Measurements from ENCODE around the gene PCDHA1.

The PCDHA1 gene

DNA sequence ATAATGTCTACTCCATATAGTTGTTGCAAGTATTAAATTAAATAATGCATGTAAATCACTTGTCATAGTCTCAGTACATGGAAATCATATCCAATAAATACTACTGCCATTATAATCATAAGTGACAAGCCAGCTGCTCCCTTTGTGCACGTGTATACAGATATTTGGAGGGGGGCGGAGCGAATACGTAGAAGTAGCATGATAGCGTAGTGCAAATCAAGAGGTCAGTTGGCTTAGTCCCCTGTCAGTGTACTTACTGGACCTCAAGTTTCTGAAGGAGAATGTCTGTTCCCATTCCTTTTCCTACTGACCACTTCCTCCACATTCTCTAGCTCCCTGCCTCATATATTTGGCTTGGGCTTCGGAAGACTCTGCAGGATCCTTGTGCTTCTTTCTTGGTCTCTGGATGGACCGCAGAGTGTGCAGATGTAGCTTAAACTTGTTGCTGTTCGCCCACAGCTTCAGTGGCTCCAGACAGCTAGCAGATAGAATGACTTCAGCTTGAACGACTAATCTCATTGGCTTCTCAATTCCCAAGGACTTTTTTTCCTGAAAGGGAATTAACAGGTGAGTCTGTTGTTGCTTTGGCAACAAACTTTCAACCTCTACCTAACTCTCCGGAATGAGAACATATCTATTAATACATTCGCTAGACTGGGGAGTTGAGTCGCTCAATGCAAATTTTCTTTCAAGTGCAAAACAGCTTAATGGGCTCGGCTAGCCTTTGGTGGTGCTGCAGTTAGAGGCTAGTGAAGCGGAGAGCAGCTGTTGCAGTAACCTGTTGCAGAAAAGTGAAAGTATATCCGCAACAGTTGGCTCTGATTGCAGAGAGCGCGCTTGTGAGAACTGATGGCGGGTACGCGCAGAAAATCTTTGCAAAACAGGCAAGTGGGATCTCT, 264.9 kb downstream of the PCDHA1 start, which contains the start of gene PCDHB1:
TSS of gene PCDHB1 (plus strand) at position 753 of the 899 bp plus-strand sequence. CDS start at position 850, 97 bp downstream.
- no peak for TF ChIP-seq CREB1 (IDR thresholded peaks at IDR 0.05; ENCODE audit: low read depth)
- TF ChIP-seq, protein P1, sequence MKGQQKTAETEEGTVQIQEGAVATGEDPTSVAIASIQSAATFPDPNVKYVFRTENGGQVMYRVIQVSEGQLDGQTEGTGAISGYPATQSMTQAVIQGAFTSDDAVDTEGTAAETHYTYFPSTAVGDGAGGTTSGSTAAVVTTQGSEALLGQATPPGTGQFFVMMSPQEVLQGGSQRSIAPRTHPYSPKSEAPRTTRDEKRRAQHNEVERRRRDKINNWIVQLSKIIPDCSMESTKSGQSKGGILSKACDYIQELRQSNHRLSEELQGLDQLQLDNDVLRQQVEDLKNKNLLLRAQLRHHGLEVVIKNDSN (IDR thresholded peaks at IDR 0.05) = no peak
- TF ChIP-seq EGR1 (IDR thresholded peaks at IDR 0.05) = no peak
- TF ChIP-seq TEAD4 (IDR thresholded peaks at IDR 0.05) = no peak
- no peak for TF ChIP-seq ZBTB7A (IDR thresholded peaks at IDR 0.05; ENCODE audit: low read depth)
- TF ChIP-seq YY1 (IDR thresholded peaks at IDR 0.05; ENCODE audit: low read depth) = no peak
- no peak for TF ChIP-seq RAD21 (IDR thresholded peaks at IDR 0.05; ENCODE audit: low read depth)
- TF ChIP-seq CEBPB (IDR thresholded peaks at IDR 0.05) = no peak
- TF ChIP-seq TAF1 (IDR thresholded peaks at IDR 0.05; ENCODE audit: low read depth) = no peak
- TF ChIP-seq TCF12 (IDR thresholded peaks at IDR 0.05; ENCODE audit: low read depth) = no peak
- no peak for TF ChIP-seq EP300 (IDR thresholded peaks at IDR 0.05; ENCODE audit: borderline replicate concordance)
- TF ChIP-seq, protein P2, sequence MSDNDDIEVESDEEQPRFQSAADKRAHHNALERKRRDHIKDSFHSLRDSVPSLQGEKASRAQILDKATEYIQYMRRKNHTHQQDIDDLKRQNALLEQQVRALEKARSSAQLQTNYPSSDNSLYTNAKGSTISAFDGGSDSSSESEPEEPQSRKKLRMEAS (IDR thresholded peaks at IDR 0.05) = no peak
- TF ChIP-seq FOXM1 (IDR thresholded peaks at IDR 0.05; ENCODE audit: borderline replicate concordance, low read depth) = no peak
- TF ChIP-seq, protein P3, sequence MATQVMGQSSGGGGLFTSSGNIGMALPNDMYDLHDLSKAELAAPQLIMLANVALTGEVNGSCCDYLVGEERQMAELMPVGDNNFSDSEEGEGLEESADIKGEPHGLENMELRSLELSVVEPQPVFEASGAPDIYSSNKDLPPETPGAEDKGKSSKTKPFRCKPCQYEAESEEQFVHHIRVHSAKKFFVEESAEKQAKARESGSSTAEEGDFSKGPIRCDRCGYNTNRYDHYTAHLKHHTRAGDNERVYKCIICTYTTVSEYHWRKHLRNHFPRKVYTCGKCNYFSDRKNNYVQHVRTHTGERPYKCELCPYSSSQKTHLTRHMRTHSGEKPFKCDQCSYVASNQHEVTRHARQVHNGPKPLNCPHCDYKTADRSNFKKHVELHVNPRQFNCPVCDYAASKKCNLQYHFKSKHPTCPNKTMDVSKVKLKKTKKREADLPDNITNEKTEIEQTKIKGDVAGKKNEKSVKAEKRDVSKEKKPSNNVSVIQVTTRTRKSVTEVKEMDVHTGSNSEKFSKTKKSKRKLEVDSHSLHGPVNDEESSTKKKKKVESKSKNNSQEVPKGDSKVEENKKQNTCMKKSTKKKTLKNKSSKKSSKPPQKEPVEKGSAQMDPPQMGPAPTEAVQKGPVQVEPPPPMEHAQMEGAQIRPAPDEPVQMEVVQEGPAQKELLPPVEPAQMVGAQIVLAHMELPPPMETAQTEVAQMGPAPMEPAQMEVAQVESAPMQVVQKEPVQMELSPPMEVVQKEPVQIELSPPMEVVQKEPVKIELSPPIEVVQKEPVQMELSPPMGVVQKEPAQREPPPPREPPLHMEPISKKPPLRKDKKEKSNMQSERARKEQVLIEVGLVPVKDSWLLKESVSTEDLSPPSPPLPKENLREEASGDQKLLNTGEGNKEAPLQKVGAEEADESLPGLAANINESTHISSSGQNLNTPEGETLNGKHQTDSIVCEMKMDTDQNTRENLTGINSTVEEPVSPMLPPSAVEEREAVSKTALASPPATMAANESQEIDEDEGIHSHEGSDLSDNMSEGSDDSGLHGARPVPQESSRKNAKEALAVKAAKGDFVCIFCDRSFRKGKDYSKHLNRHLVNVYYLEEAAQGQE (IDR thresholded peaks at IDR 0.05; ENCODE audit: low read depth) = no peak
- TF ChIP-seq NFIC (IDR thresholded peaks at IDR 0.05) = no peak

DNA sequence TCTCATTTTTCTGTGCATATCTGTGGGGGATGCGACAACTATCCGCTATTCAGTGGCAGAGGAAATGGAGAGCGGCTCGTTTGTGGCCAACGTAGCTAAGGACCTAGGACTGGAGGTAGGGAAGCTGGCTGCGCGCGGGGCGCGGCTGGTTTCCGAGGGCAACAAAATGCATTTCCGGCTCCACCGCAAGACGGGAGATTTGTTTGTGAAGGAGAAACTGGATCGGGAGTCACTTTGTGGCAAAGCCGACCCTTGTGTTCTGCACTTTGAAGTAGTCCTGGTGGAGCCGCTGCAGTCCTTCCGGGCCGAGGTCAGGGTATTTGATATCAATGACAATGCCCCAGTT, 265.6 kb downstream of the PCDHA1 start:
- TF ChIP-seq, protein P1 (IDR thresholded peaks at IDR 0.05) = no peak
- TF ChIP-seq TCF12 (IDR thresholded peaks at IDR 0.05; ENCODE audit: low read depth) (no peak), FOXM1 (IDR thresholded peaks at IDR 0.05; ENCODE audit: borderline replicate concordance, low read depth) (no peak), TAF1 (IDR thresholded peaks at IDR 0.05; ENCODE audit: low read depth) (no peak), EP300 (IDR thresholded peaks at IDR 0.05; ENCODE audit: borderline replicate concordance) (no peak), CEBPB (IDR thresholded peaks at IDR 0.05) (no peak), ZBTB7A (IDR thresholded peaks at IDR 0.05; ENCODE audit: low read depth) (no peak), TEAD4 (IDR thresholded peaks at IDR 0.05) (no peak), CREB1 (IDR thresholded peaks at IDR 0.05; ENCODE audit: low read depth) (no peak), RAD21 (IDR thresholded peaks at IDR 0.05; ENCODE audit: low read depth) (no peak), EGR1 (IDR thresholded peaks at IDR 0.05) (no peak), NFIC (IDR thresholded peaks at IDR 0.05) (no peak), YY1 (IDR thresholded peaks at IDR 0.05; ENCODE audit: low read depth) (no peak)
- TF ChIP-seq, protein P2 (IDR thresholded peaks at IDR 0.05) = no peak
- TF ChIP-seq, protein P3 (IDR thresholded peaks at IDR 0.05; ENCODE audit: low read depth) = no peak
